ENCODE data around the gene SKAP1. TPM values are rescaled to one million over a fixed set of nuclear protein-coding genes. Genes with fewer than 3 reads are reported as not detected.
"Not testable (repeated sequence)": the region's sequence is repeated elsewhere in the genome, so short reads cannot be mapped to it uniquely, and the experiment has no call there.

The SKAP1 gene
- total RNA-seq, 5 donors from 2014 or later (not counting 1 experiment from before 2014, with no cell fraction given): 71.5 to 142 (median 80.4) TPM

GRCh38 chr17:48376682-48377325, 53.2 kb downstream of the SKAP1 start:
- Histone ChIP-seq H3K27me3 (replicated peaks in 1 of 2; ENCODE audit: control insufficient read depth in 2 of 2, extremely low read depth in 1 of 2, insufficient read depth in 2 of 2, low read length in 1 of 2) (no peaks in the 10 kb centered on the region), H3K4me1 (ENCODE audit: control insufficient read depth in 1 of 2, extremely low read depth in 1 of 2, insufficient read depth in 2 of 2, low read length in 2 of 2) (peaks cover 0 to 22% of the 10 kb centered on the region in 2 experiments), H3K9me3 (no peaks in the 10 kb centered on the region), H3K27ac (ENCODE audit: low read length) (no peak overlapping the region), H3K36me3 (ENCODE audit: control insufficient read depth in 2 of 2, extremely low read depth in 1 of 2, insufficient read depth in 1 of 2, low read length in 1 of 2) (peaks cover 0 to 60% of the 10 kb centered on the region in 2 donors), H3K4me3 (ENCODE audit: control insufficient read depth in 1 of 2, extremely low read depth in 1 of 2, low read length in 1 of 2) (no peak overlapping the region)
- DNase-seq (no peak), ATAC-seq (replicated peaks in 1 of 4) (no peak)
- Mint-ChIP-seq H3K27me3 (no peaks in the 10 kb centered on the region), H3K36me3 (peaks cover 30% of the 10 kb centered on the region), H3K4me3 (no peak overlapping the region), H3K4me1 (peaks cover 33 to 37% (median 36%) of the 10 kb centered on the region in 3 donors), H3K9me3 (no peaks in the 10 kb centered on the region), H3K27ac (no peak overlapping the region)
- ChIA-PET POLR2A (no interaction called here), CTCF (interaction anchor here in 1 of 2 donors (1.1 kb wide), 1 partner anchor 14 kb away, joined by 3 read pairs; no protein-coding TSS in a partner anchor)
- 96% methylated on average over 5 of the region's 6 CpGs for WGBS (ENCODE audit: insufficient coverage)

DNA sequence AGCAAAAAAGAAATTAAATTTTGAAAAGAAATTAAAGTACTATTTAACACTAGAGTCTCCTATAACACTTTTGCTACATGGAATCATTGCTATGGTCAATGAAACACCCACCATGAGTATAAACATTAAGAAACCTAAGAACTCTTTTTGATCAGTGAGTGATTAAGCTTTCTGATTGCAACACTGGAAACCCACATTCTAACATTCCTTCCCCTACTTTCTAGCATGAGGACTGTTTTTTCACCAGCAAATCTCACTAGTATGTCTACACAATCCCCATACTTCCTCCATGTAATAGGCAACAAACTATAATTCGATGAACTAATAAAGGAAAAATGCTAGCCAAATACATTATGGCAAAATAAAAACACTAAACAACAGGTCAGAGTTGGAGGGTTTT, 54.7 kb downstream of the SKAP1 start:
- Mint-ChIP-seq H3K27ac (no peak overlapping the region), H3K4me3 (no peak overlapping the region), H3K27me3 (no peaks in the 10 kb centered on the region), H3K9me3 (no peaks in the 10 kb centered on the region), H3K4me1 (peaks cover 38 to 40% (median 38%) of the 10 kb centered on the region in 3 donors), H3K36me3 (peaks cover 19% of the 10 kb centered on the region)
- H3K4me1 ChIP-seq (ENCODE audit: control insufficient read depth in 1 of 2, extremely low read depth in 1 of 2, insufficient read depth in 2 of 2, low read length in 2 of 2): peaks cover 0 to 23% of the 10 kb centered on the region in 2 experiments
- peaks cover 0 to 60% of the 10 kb centered on the region in 2 donors for H3K36me3 ChIP-seq (ENCODE audit: control insufficient read depth in 2 of 2, extremely low read depth in 1 of 2, insufficient read depth in 1 of 2, low read length in 1 of 2)
- ChIA-PET POLR2A (no interaction called here), CTCF (interaction anchor here (0.6 to 1.5 kb wide), 8 partner anchors 12 to 218 kb away, joined by 3 to 14 read pairs (median 4); partner anchors contain the start of gene HOXB5 (in 1 of the 2))
- no peak for DNase-seq
- WGBS (ENCODE audit: insufficient coverage): no CpG with 5 or more reads among the region's 1 CpG
- H3K9me3 ChIP-seq: no peaks in the 10 kb centered on the region
- no peak overlapping the region for H3K27ac ChIP-seq (ENCODE audit: low read length)
- H3K4me3 ChIP-seq (ENCODE audit: control insufficient read depth in 1 of 2, extremely low read depth in 1 of 2, low read length in 1 of 2): no peak overlapping the region
- no peaks in the 10 kb centered on the region for H3K27me3 ChIP-seq (replicated peaks in 1 of 2; ENCODE audit: control insufficient read depth in 2 of 2, extremely low read depth in 1 of 2, insufficient read depth in 2 of 2, low read length in 1 of 2)
- ATAC-seq (replicated peaks in 1 of 4): no peak

DNA sequence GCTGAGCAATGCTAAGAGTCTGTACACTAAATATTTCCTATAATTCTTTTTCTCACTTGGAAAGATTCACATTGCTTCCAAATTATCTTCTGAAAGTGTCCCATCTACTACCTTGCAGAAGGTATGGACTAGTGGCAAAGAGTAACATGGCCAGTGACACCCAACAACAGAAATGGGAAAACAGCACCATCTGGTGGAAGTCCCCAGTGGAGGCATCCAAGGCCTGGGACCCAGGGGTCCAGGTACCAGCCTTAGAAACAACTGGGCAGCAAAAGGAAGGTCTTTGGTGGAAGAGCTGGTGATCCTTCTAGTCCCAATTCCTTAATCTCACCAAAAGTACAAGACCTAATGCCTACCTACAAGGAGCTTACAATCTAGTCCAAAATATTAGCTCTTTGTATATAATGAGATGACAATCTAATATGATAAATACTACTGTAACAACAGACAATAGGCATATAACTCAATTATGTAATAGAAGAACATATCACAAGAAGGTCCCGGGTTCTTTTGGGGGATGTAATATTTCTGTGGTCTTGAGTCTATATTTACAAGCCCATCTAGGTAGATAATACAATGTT, 55.3 kb downstream of the SKAP1 start:
- H3K36me3 ChIP-seq (ENCODE audit: control insufficient read depth in 2 of 2, extremely low read depth in 1 of 2, insufficient read depth in 1 of 2, low read length in 1 of 2): peaks cover 0 to 59% of the 10 kb centered on the region in 2 donors
- DNase-seq (peak in 25 of 35 experiments; percentile 1 to 57 (median 15)), ATAC-seq (replicated peaks in 1 of 4) (peak in 1 of 4 experiments; percentile 57)
- no CpG with 5 or more reads among the region's 1 CpG for WGBS (ENCODE audit: insufficient coverage)
- Mint-ChIP-seq H3K4me1 (peaks cover 37 to 40% (median 38%) of the 10 kb centered on the region in 3 donors), H3K27ac (no peak overlapping the region), H3K9me3 (no peaks in the 10 kb centered on the region), H3K36me3 (peaks cover 22% of the 10 kb centered on the region), H3K27me3 (no peaks in the 10 kb centered on the region), H3K4me3 (no peak overlapping the region)
- H3K4me1 ChIP-seq (ENCODE audit: control insufficient read depth in 1 of 2, extremely low read depth in 1 of 2, insufficient read depth in 2 of 2, low read length in 2 of 2): peaks cover 0 to 26% of the 10 kb centered on the region in 2 experiments
- H3K9me3 ChIP-seq: no peaks in the 10 kb centered on the region
- CTCF ChIA-PET: interaction anchor here (0.6 to 1.5 kb wide), 8 partner anchors 12 to 218 kb away, joined by 3 to 14 read pairs (median 4); partner anchors contain the start of gene HOXB5 (in 1 of the 2)
- H3K27ac ChIP-seq (ENCODE audit: low read length): no peak overlapping the region
- no peaks in the 10 kb centered on the region for H3K27me3 ChIP-seq (replicated peaks in 1 of 2; ENCODE audit: control insufficient read depth in 2 of 2, extremely low read depth in 1 of 2, insufficient read depth in 2 of 2, low read length in 1 of 2)
- POLR2A ChIA-PET: no interaction called here
- H3K4me3 ChIP-seq (ENCODE audit: control insufficient read depth in 1 of 2, extremely low read depth in 1 of 2, low read length in 1 of 2): no peak overlapping the region

GRCh38 chr17:48373883-48374282, 56.1 kb downstream of the SKAP1 start:
- H3K4me3 Mint-ChIP-seq: no peak overlapping the region
- 95% methylated on average over 3 of the region's 3 CpGs for WGBS (ENCODE audit: insufficient coverage)
- no peak overlapping the region for H3K4me3 ChIP-seq (ENCODE audit: control insufficient read depth in 1 of 2, extremely low read depth in 1 of 2, low read length in 1 of 2)
- no peak overlapping the region for H3K27ac ChIP-seq (ENCODE audit: low read length)
- no peaks in the 10 kb centered on the region for H3K9me3 ChIP-seq
- H3K27me3 ChIP-seq (replicated peaks in 1 of 2; ENCODE audit: control insufficient read depth in 2 of 2, extremely low read depth in 1 of 2, insufficient read depth in 2 of 2, low read length in 1 of 2): no peaks in the 10 kb centered on the region
- ATAC-seq (replicated peaks in 1 of 4): no peak
- ChIA-PET CTCF (interaction anchor here in 1 of 2 donors (0.7 kb wide), 1 partner anchor 18 kb away, joined by 4 read pairs; no protein-coding TSS in a partner anchor), POLR2A (no interaction called here)
- peaks cover 0 to 59% of the 10 kb centered on the region in 2 donors for H3K36me3 ChIP-seq (ENCODE audit: control insufficient read depth in 2 of 2, extremely low read depth in 1 of 2, insufficient read depth in 1 of 2, low read length in 1 of 2)
- H3K4me1 ChIP-seq (ENCODE audit: control insufficient read depth in 1 of 2, extremely low read depth in 1 of 2, insufficient read depth in 2 of 2, low read length in 2 of 2): peaks cover 0 to 26% of the 10 kb centered on the region in 2 experiments
- H3K36me3 Mint-ChIP-seq: peaks cover 25% of the 10 kb centered on the region
- H3K27ac Mint-ChIP-seq: peak overlapping the region in 1 of 2 donors; percentile 12
- peaks cover 39 to 42% (median 41%) of the 10 kb centered on the region in 3 donors for H3K4me1 Mint-ChIP-seq
- no peaks in the 10 kb centered on the region for H3K9me3 Mint-ChIP-seq
- no peak for DNase-seq
- no peaks in the 10 kb centered on the region for H3K27me3 Mint-ChIP-seq

DNA sequence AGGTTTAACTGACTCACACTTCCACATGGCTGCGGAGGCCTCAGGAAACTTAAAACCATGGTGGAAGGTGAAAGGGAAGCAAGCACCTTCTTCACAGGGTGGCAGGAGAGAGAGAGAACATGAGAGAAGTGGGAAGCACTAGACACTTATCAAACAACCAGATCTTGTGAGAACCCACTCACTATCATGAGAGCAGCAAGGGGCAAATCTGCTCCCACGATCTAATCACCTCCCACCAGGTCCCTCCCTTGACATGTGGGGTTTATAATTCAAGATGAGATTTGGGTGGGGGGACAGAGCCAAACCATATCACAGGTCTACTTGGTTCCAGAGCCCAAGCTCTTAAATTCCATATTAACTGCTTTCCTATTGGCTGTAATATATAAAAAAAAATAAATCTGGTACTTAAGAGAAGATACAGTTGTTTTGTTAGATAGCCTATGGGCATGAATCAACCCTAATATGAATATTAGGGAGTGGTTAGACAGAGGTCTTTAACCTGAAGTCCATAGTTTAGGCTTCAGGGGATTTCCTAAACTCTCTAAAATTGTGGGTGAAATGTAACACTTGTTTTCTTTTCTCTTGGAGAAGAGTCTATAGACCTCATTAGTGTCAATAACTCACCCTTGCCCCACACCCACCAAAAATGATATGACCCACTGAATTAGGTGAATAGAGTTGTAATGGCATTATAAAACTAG, 56.7 kb downstream of the SKAP1 start:
- peaks cover 45 to 48% (median 45%) of the 10 kb centered on the region in 3 donors for H3K4me1 Mint-ChIP-seq
- Histone ChIP-seq H3K27ac (ENCODE audit: low read length) (no peak overlapping the region), H3K4me1 (ENCODE audit: control insufficient read depth in 1 of 2, extremely low read depth in 1 of 2, insufficient read depth in 2 of 2, low read length in 2 of 2) (peaks cover 0 to 20% of the 10 kb centered on the region in 2 experiments), H3K9me3 (no peaks in the 10 kb centered on the region), H3K4me3 (ENCODE audit: control insufficient read depth in 1 of 2, extremely low read depth in 1 of 2, low read length in 1 of 2) (no peak overlapping the region), H3K27me3 (replicated peaks in 1 of 2; ENCODE audit: control insufficient read depth in 2 of 2, extremely low read depth in 1 of 2, insufficient read depth in 2 of 2, low read length in 1 of 2) (no peaks in the 10 kb centered on the region), H3K36me3 (ENCODE audit: control insufficient read depth in 2 of 2, extremely low read depth in 1 of 2, insufficient read depth in 1 of 2, low read length in 1 of 2) (peaks cover 0 to 57% of the 10 kb centered on the region in 2 donors)
- ATAC-seq (replicated peaks in 1 of 4) (no peak), DNase-seq (no peak)
- H3K9me3 Mint-ChIP-seq: no peaks in the 10 kb centered on the region
- CTCF ChIA-PET: interaction anchor here (0.6 to 1.3 kb wide), 3 partner anchors 18 to 42 kb away, joined by 3 to 4 read pairs (median 4); no protein-coding TSS in a partner anchor
- H3K4me3 Mint-ChIP-seq: no peak overlapping the region
- H3K27ac Mint-ChIP-seq: peak overlapping the region; percentile 57 to 68
- H3K36me3 Mint-ChIP-seq: peaks cover 25% of the 10 kb centered on the region
- no CpG with 5 or more reads among the region's 2 CpGs for WGBS (ENCODE audit: insufficient coverage)
- H3K27me3 Mint-ChIP-seq: no peaks in the 10 kb centered on the region
- POLR2A ChIA-PET: interaction anchor here in 1 of 2 donors (0.6 kb wide), 1 partner anchor 1301 kb away, joined by 6 read pairs; no protein-coding TSS in a partner anchor

DNA sequence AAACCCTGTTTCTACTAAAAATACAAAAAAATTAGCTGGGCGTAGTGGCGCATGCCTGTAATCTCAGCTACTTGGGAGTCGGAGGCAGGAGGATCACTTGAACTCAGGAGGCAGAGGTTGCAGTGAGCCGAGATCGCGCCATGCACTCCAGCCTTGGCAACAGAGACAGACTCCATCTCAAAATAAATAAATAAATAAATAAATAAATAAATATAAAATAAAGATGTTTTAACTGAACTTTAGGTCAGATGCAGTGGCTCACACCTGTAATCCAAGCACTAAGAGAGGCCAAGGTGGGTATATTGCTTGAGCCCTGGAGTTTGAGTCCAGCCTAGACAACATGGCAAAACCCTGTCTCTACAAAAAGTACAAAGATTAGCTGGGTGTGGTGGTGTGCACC, 61.0 kb downstream of the SKAP1 start:
- ATAC-seq (replicated peaks in 1 of 4); DNase-seq; H3K27me3 Mint-ChIP-seq; H3K4me3 Mint-ChIP-seq; H3K27ac Mint-ChIP-seq; H3K27ac ChIP-seq (ENCODE audit: low read length); H3K4me3 ChIP-seq (ENCODE audit: control insufficient read depth in 1 of 2, extremely low read depth in 1 of 2, low read length in 1 of 2); H3K9me3 ChIP-seq; CTCF ChIA-PET; H3K27me3 ChIP-seq (replicated peaks in 1 of 2; ENCODE audit: control insufficient read depth in 2 of 2, extremely low read depth in 1 of 2, insufficient read depth in 2 of 2, low read length in 1 of 2); H3K9me3 Mint-ChIP-seq: not testable (repeated sequence)
- peaks cover 0 to 16% of the 10 kb centered on the region in 2 experiments for H3K4me1 ChIP-seq (ENCODE audit: control insufficient read depth in 1 of 2, extremely low read depth in 1 of 2, insufficient read depth in 2 of 2, low read length in 2 of 2)
- no CpG with 5 or more reads among the region's 6 CpGs for WGBS (ENCODE audit: insufficient coverage)
- peaks cover 0 to 49% of the 10 kb centered on the region in 2 donors for H3K36me3 ChIP-seq (ENCODE audit: control insufficient read depth in 2 of 2, extremely low read depth in 1 of 2, insufficient read depth in 1 of 2, low read length in 1 of 2)
- peaks cover 60 to 64% (median 62%) of the 10 kb centered on the region in 3 donors for H3K4me1 Mint-ChIP-seq
- POLR2A ChIA-PET: interaction anchor here in 1 of 2 donors (0.6 kb wide), 1 partner anchor 716 kb away, joined by 3 read pairs; no protein-coding TSS in a partner anchor
- H3K36me3 Mint-ChIP-seq: peaks cover 33% of the 10 kb centered on the region

Data from T-cell (primary cell).